ENCODE data around the gene RBM23. TPM values are rescaled to one million over a fixed set of nuclear protein-coding genes. Genes with fewer than 3 reads are reported as not detected.

The RBM23 gene
- total RNA-seq, 1 donor from 2014 or later = 86.4 TPM

GRCh38 chr14:22848351-22849164 is 70.4 kb downstream of the RBM23 start:
- Mint-ChIP-seq H3K4me1 (ENCODE audit: low read depth) (peaks cover 20% of the 10 kb centered on the region), H3K4me3 (no peak overlapping the region), H3K36me3 (ENCODE audit: low read depth) (no peaks in the 10 kb centered on the region), H3K27ac (no peak overlapping the region), H3K27me3 (ENCODE audit: insufficient read depth) (peaks cover 5% of the 10 kb centered on the region), H3K9me3 (no peaks in the 10 kb centered on the region)
- intact Hi-C loops (cut with micrococcal nuclease) = no loop called here
- no peak for DNase-seq (ENCODE audit: low spot score)

GRCh38 chr14:22847661-22848341 is 71.1 kb downstream of the RBM23 start:
- H3K36me3 Mint-ChIP-seq (ENCODE audit: low read depth) = no peaks in the 10 kb centered on the region
- intact Hi-C loops (cut with micrococcal nuclease) = no loop called here

GRCh38 chr14:22846811-22847307 is 72.1 kb downstream of the RBM23 start:
- peaks cover 5% of the 10 kb centered on the region for H3K27me3 Mint-ChIP-seq (ENCODE audit: insufficient read depth)
- DNase-seq (ENCODE audit: low spot score) = no peak
- H3K9me3 Mint-ChIP-seq = no peaks in the 10 kb centered on the region
- no peak overlapping the region for H3K27ac Mint-ChIP-seq
- no peaks in the 10 kb centered on the region for H3K36me3 Mint-ChIP-seq (ENCODE audit: low read depth)
- H3K4me1 Mint-ChIP-seq (ENCODE audit: low read depth) = peaks cover 9% of the 10 kb centered on the region
- no peak overlapping the region for H3K4me3 Mint-ChIP-seq
- intact Hi-C loops (cut with micrococcal nuclease) = no loop called here

More at GRCh38 chr14:22847661-22848341, 71.1 kb downstream of the RBM23 start:
- Mint-ChIP-seq H3K4me1 (ENCODE audit: low read depth) (peaks cover 12% of the 10 kb centered on the region), H3K27ac (no peak overlapping the region), H3K9me3 (no peaks in the 10 kb centered on the region), H3K4me3 (no peak overlapping the region), H3K27me3 (ENCODE audit: insufficient read depth) (peaks cover 5% of the 10 kb centered on the region)
- no peak for DNase-seq (ENCODE audit: low spot score)

- H3K27ac Mint-ChIP-seq = no peak overlapping the region
- no peak overlapping the region for H3K4me3 Mint-ChIP-seq
- intact Hi-C loops (cut with micrococcal nuclease) = no loop called here
- H3K27me3 Mint-ChIP-seq (ENCODE audit: insufficient read depth) = peaks cover 5% of the 10 kb centered on the region
- H3K4me1 Mint-ChIP-seq (ENCODE audit: low read depth) = peaks cover under 1% of the 10 kb centered on the region
- no peaks in the 10 kb centered on the region for H3K36me3 Mint-ChIP-seq (ENCODE audit: low read depth)
- H3K9me3 Mint-ChIP-seq = no peaks in the 10 kb centered on the region
- DNase-seq (ENCODE audit: low spot score) = no peak
Measured at GRCh38 chr14:22845821-22846625, 72.9 kb downstream of the RBM23 start.

- Mint-ChIP-seq H3K27me3 (ENCODE audit: insufficient read depth) (peaks cover 5% of the 10 kb centered on the region), H3K36me3 (ENCODE audit: low read depth) (no peaks in the 10 kb centered on the region), H3K4me1 (ENCODE audit: low read depth) (no peaks in the 10 kb centered on the region), H3K4me3 (no peak overlapping the region), H3K27ac (no peak overlapping the region), H3K9me3 (no peaks in the 10 kb centered on the region)
- DNase-seq (ENCODE audit: low spot score) = no peak
- intact Hi-C loops (cut with micrococcal nuclease) = no loop called here
Measured at GRCh38 chr14:22845103-22845394, 73.9 kb downstream of the RBM23 start.

GRCh38 chr14:22844221-22845102 is 74.5 kb downstream of the RBM23 start:
- Mint-ChIP-seq H3K9me3 (no peaks in the 10 kb centered on the region), H3K27me3 (ENCODE audit: insufficient read depth) (peaks cover 6% of the 10 kb centered on the region), H3K27ac (no peak overlapping the region), H3K4me1 (ENCODE audit: low read depth) (no peaks in the 10 kb centered on the region), H3K4me3 (no peak overlapping the region), H3K36me3 (ENCODE audit: low read depth) (no peaks in the 10 kb centered on the region)
- no peak for DNase-seq (ENCODE audit: low spot score)
- intact Hi-C loops (cut with micrococcal nuclease) = no loop called here

Other genes with a start within 250 kb of the RBM23 start
- gene OXA1L, start 152.5 kb downstream of the RBM23 start, total RNA-seq = 125 and 127 TPM in 2 replicates
- gene SLC7A7, start 103.7 kb downstream of the RBM23 start, total RNA-seq = 0.61 TPM in 1 of 2 replicates, not detected in the other
- gene MRPL52, start 89.3 kb downstream of the RBM23 start, total RNA-seq = 187 and 196 TPM in 2 replicates
- 1.5 and 2.6 TPM in 2 replicates for gene MMP14, start 82.6 kb downstream of the RBM23 start, total RNA-seq
- 44.6 and 46.0 TPM in 2 replicates for gene LRP10, start 47.4 kb downstream of the RBM23 start, total RNA-seq
- gene REM2, start 35.9 kb downstream of the RBM23 start, total RNA-seq = 0.39 TPM in 1 of 2 replicates, not detected in the other
- gene PRMT5, start 10.2 kb upstream of the RBM23 start, total RNA-seq = 174 and 180 TPM in 2 replicates
- 52.4 and 56.4 TPM in 2 replicates for gene HAUS4, start 37.9 kb upstream of the RBM23 start, total RNA-seq
- 1.8 and 2.7 TPM in 2 replicates for gene AJUBA, start 63.4 kb upstream of the RBM23 start, total RNA-seq
- gene C14orf93, start 91.0 kb upstream of the RBM23 start, total RNA-seq = 6.3 and 7.2 TPM in 2 replicates
- 144 and 148 TPM in 2 replicates for gene PSMB5, start 115.8 kb upstream of the RBM23 start, total RNA-seq
- gene PSMB11, start 123.1 kb upstream of the RBM23 start, total RNA-seq = not detected in 2 replicates
- gene CDH24, start 138.4 kb upstream of the RBM23 start, total RNA-seq = 1.0 and 1.2 TPM in 2 replicates
- 221 and 225 TPM in 2 replicates for gene ACIN1, start 176.0 kb upstream of the RBM23 start, total RNA-seq
- gene C14orf119, start 176.4 kb upstream of the RBM23 start, total RNA-seq = 49.7 and 55.6 TPM in 2 replicates
- not detected in 2 replicates for gene CIROP, start 185.8 kb upstream of the RBM23 start, total RNA-seq
- gene CEBPE, start 200.1 kb upstream of the RBM23 start, total RNA-seq = not detected in 2 replicates

Data from activated T-helper 1 cell treated with anti-CD3 and anti-CD28 coated beads, Interleukin-12 subunit alpha, Interleukin-12 subunit beta, Interleukin-2, Interleukin-4 antibody, amounts not matched to agents 30 ng/mL and 10 ng/mL and 1 ng/mL, durations not matched to agents 14 hours and 24 hours and 36 hours (primary cell).